Posterior vena cava (tissue), 2 donors: ENCODE data around the gene PRRX1. TPM values are rescaled to one million over a fixed set of nuclear protein-coding genes. Genes with fewer than 3 reads are reported as not detected.

Experiments
- DNase-seq: peaks from one replicate; pipeline ENCODE4 v3.0.0-alpha.2; 2020; ENCODE audit warnings: low spot score
- intact Hi-C, 2 donors: fragments of 100-400 bp; cut with DNase I; formaldehyde crosslinking; loops; one replicate each; pipeline versions ENCODE4 v1.14.1 to v1.14.2; 2022 to 2023
- total RNA-seq, 2 donors: library from RNA; stranded (reverse); fragmentation: NEBNext Ultra II Directional; extraction: Animal tissue kit (Norgen Biotek cat#: 25700); gene quantifications; one replicate each; pipeline ENCODE4 v1.2.1, GENCODE V29; 2021
- donor health status: DM: yes; HTN: yes; CAD: no.
- donor health status: DM: yes; HTN: yes; CAD: no.

Gene PRRX1
- total RNA-seq, 2 donors from 2014 or later = 240 to 244 TPM

GRCh38 chr1:170734412-170735175 lies 70.7 kb downstream of the PRRX1 start:
- intact Hi-C loops = loop anchor here in 1 of 2 donors (10.0 kb wide), 1 partner anchor 1930 kb away; no protein-coding TSS in a partner anchor
- no peak for DNase-seq

- no peak for DNase-seq
- intact Hi-C loops = loop anchor here in 1 of 2 donors (10.0 kb wide), 1 partner anchor 1931 kb away; no protein-coding TSS in a partner anchor
Measured at GRCh38 chr1:170735366-170736263, 71.7 kb downstream of the PRRX1 start.

- intact Hi-C loops = loop anchor here in 1 of 2 donors (10.0 kb wide), 1 partner anchor 1935 kb away; no protein-coding TSS in a partner anchor
- no peak for DNase-seq
Measured at GRCh38 chr1:170739803-170740202, 75.9 kb downstream of the PRRX1 start.

GRCh38 chr1:170741678-170742077 lies 77.7 kb downstream of the PRRX1 start:
- DNase-seq = no peak
- intact Hi-C loops = no loop called here

GRCh38 chr1:170742600-170742999 lies 78.7 kb downstream of the PRRX1 start:
- intact Hi-C loops = no loop called here
- DNase-seq = no peak

GRCh38 chr1:170743083-170743482 lies 79.2 kb downstream of the PRRX1 start:
- DNase-seq = no peak
- intact Hi-C loops = no loop called here

- intact Hi-C loops = no loop called here
- no peak for DNase-seq
Measured at GRCh38 chr1:170749549-170749948, 85.6 kb downstream of the PRRX1 start.

GRCh38 chr1:170749959-170750358 lies 86.0 kb downstream of the PRRX1 start:
- intact Hi-C loops = no loop called here
- DNase-seq = no peak

GRCh38 chr1:170755795-170756194 lies 91.9 kb downstream of the PRRX1 start:
- no peak for DNase-seq
- intact Hi-C loops = no loop called here

GRCh38 chr1:170758992-170759391 lies 95.1 kb downstream of the PRRX1 start:
- no peak for DNase-seq
- intact Hi-C loops = no loop called here

- intact Hi-C loops = loop anchor here in 1 of 2 donors (5.0 to 10.0 kb wide), 2 partner anchors 98 to 840 kb away; no protein-coding TSS in a partner anchor
- no peak for DNase-seq
Measured at GRCh38 chr1:170765279-170765678, 101.3 kb downstream of the PRRX1 start.

- intact Hi-C loops = loop anchor here in 1 of 2 donors (5.0 to 10.0 kb wide), 2 partner anchors 99 to 841 kb away; no protein-coding TSS in a partner anchor
Measured at GRCh38 chr1:170765712-170766330, 101.9 kb downstream of the PRRX1 start.

GRCh38 chr1:170768929-170769328 lies 105.0 kb downstream of the PRRX1 start:
- intact Hi-C loops = loop anchor here in 1 of 2 donors (5.0 to 10.0 kb wide), 2 partner anchors 102 to 844 kb away; no protein-coding TSS in a partner anchor
- DNase-seq = no peak

More at GRCh38 chr1:170765712-170766330, 101.9 kb downstream of the PRRX1 start:
- no peak for DNase-seq

GRCh38 chr1:170769691-170770090 lies 105.8 kb downstream of the PRRX1 start:
- DNase-seq = no peak
- intact Hi-C loops = loop anchor here in 1 of 2 donors (5.0 to 10.0 kb wide), 2 partner anchors 102 to 845 kb away; no protein-coding TSS in a partner anchor

GRCh38 chr1:170770254-170770653 lies 106.3 kb downstream of the PRRX1 start:
- intact Hi-C loops = no loop called here
- no peak for DNase-seq

GRCh38 chr1:170776252-170776651 lies 112.3 kb downstream of the PRRX1 start:
- no peak for DNase-seq
- intact Hi-C loops = no loop called here

- intact Hi-C loops = no loop called here
- DNase-seq = no peak
Measured at GRCh38 chr1:170776777-170777176, 112.8 kb downstream of the PRRX1 start.
